GM06990 (cell line): ENCODE measurements around the gene ARHGEF17.

Experiments used
- DNase-seq: peaks from one replicate; pipeline ENCODE4 v3.0.0-alpha.2; 2011; ENCODE audit not compliant: insufficient read length; ENCODE audit errors: extremely low read depth
- H3K27me3 ChIP-seq: replicated peaks from 2 replicates; pipeline ENCODE4 v1.6.0; 2011; ENCODE audit warnings: low read length; ENCODE audit not compliant: control insufficient read depth, insufficient read depth
- H3K36me3 ChIP-seq: 2 replicates; pipeline ENCODE4 v1.5.1; 2011; ENCODE audit warnings: low read length; ENCODE audit not compliant: control insufficient read depth, insufficient read depth
- H3K4me3 ChIP-seq: replicated peaks from 2 replicates; pipeline ENCODE4 v1.5.1; 2011; ENCODE audit warnings: low read depth, mild to moderate bottlenecking, control low read depth, low read length
- CTCF ChIP-seq: IDR thresholded peaks from 2 replicates; pipeline ENCODE4 v1.5.1; 2011; ENCODE audit warnings: low read length, control low read depth, mild to moderate bottlenecking, inconsistent platforms; ENCODE audit not compliant: insufficient read depth, poor library complexity, severe bottlenecking

The ARHGEF17 gene

GRCh38 chr11:73338279-73338678 lies 30.2 kb downstream of the ARHGEF17 start:
- Histone ChIP-seq H3K4me3 (no peak overlapping the region), H3K27me3 (no peaks in the 10 kb centered on the region), H3K36me3 (no peaks in the 10 kb centered on the region)
- TF ChIP-seq CTCF, result no peak
- DNase-seq, result no peak

- TF ChIP-seq CTCF, result no peak
- H3K36me3 ChIP-seq, result no peaks in the 10 kb centered on the region
- DNase-seq, result no peak
- H3K27me3 ChIP-seq, result no peaks in the 10 kb centered on the region
- no peak overlapping the region for H3K4me3 ChIP-seq
Observed at GRCh38 chr11:73340164-73340563, 32.1 kb downstream of the ARHGEF17 start.

GRCh38 chr11:73342633-73343032 lies 34.6 kb downstream of the ARHGEF17 start:
- no peaks in the 10 kb centered on the region for H3K27me3 ChIP-seq
- no peaks in the 10 kb centered on the region for H3K36me3 ChIP-seq
- no peak for TF ChIP-seq CTCF
- no peak for DNase-seq
- no peak overlapping the region for H3K4me3 ChIP-seq

GRCh38 chr11:73343076-73343873 lies 35.2 kb downstream of the ARHGEF17 start:
- TF ChIP-seq CTCF, result no peak
- no peaks in the 10 kb centered on the region for H3K36me3 ChIP-seq
- no peaks in the 10 kb centered on the region for H3K27me3 ChIP-seq
- DNase-seq, result no peak
- H3K4me3 ChIP-seq, result no peak overlapping the region

- no peak for TF ChIP-seq CTCF
- DNase-seq, result no peak
- Histone ChIP-seq H3K36me3 (no peaks in the 10 kb centered on the region), H3K27me3 (no peaks in the 10 kb centered on the region), H3K4me3 (no peak overlapping the region)
Observed at GRCh38 chr11:73344191-73344607, 36.1 kb downstream of the ARHGEF17 start.
